DOHH2 (cell line): Measurements from ENCODE around the gene SNRPD2.

ENCODE experiments used
- H3F3A ChIP-seq: fragments of 200-600 bp; sonication (generic), shearing (Covaris generic); 2 replicates; pipeline ENCODE4 v1.6.0; 2016; ENCODE audit warnings: antibody characterized with exemption, mild to moderate bottlenecking; ENCODE audit not compliant: control insufficient read depth, insufficient read depth
- H3K27ac ChIP-seq: fragments of 200-600 bp; sonication (generic); 2 replicates; pipeline ENCODE4 v1.5.1; 2014; ENCODE audit warnings: low read depth, mild to moderate bottlenecking, low read length, moderate library complexity
- H3K27me3 ChIP-seq: fragments of 200-600 bp; sonication (generic); 2 replicates; pipeline ENCODE4 v1.6.1; 2014; ENCODE audit warnings: mild to moderate bottlenecking, low read length, mixed read lengths; ENCODE audit not compliant: control insufficient read depth
- H3K36me3 ChIP-seq: fragments of 200-600 bp; sonication (generic); 2 replicates; pipeline ENCODE4 v1.6.1; 2014; ENCODE audit warnings: mild to moderate bottlenecking, low read length, moderate library complexity, mixed read lengths; ENCODE audit not compliant: control insufficient read depth
- H3K4me1 ChIP-seq: fragments of 200-600 bp; sonication (generic); 2 replicates; pipeline ENCODE4 v1.6.1; 2014; ENCODE audit warnings: mild to moderate bottlenecking, low read length, mixed read lengths; ENCODE audit not compliant: control insufficient read depth
- H3K4me2 ChIP-seq: fragments of 200-600 bp; sonication (generic); 2 replicates; pipeline ENCODE4 v1.6.0; 2014; ENCODE audit warnings: mild to moderate bottlenecking, low read length, moderate library complexity
- H3K4me3 ChIP-seq: fragments of 200-600 bp; sonication (generic); 2 replicates; pipeline ENCODE4 v1.5.1; 2014; ENCODE audit warnings: mild to moderate bottlenecking, low read length, mixed read lengths
- H3K79me2 ChIP-seq: fragments of 200-600 bp; sonication (generic); 2 replicates; pipeline ENCODE4 v1.6.1; 2014; ENCODE audit warnings: mild to moderate bottlenecking, low read length, mixed read lengths; ENCODE audit not compliant: control insufficient read depth
- H3K9me2 ChIP-seq: fragments of 200-600 bp; sonication (generic); replicated peaks from 2 replicates; pipeline ENCODE4 v1.6.1; 2014; ENCODE audit warnings: mild to moderate bottlenecking, low read length, mixed read lengths; ENCODE audit not compliant: control insufficient read depth
- H3K9me3 ChIP-seq: fragments of 200-600 bp; sonication (generic); 2 replicates; pipeline ENCODE4 v1.6.1; 2014; ENCODE audit warnings: antibody characterized with exemption, low read length, mixed read lengths; ENCODE audit not compliant: control insufficient read depth, insufficient read depth
- H4K20me1 ChIP-seq: fragments of 200-600 bp; sonication (generic); 2 replicates; pipeline ENCODE4 v1.6.0; 2014; ENCODE audit warnings: low read depth, mild to moderate bottlenecking, antibody characterized with exemption, low read length, moderate library complexity; ENCODE audit not compliant: control insufficient read depth, insufficient read depth
- EZH2phosphoT487 ChIP-seq: fragments of 200-600 bp; sonication (generic); IDR thresholded peaks from 2 replicates; pipeline ENCODE4 v1.6.1; 2017; ENCODE audit warnings: borderline replicate concordance, mild to moderate bottlenecking, antibody characterized with exemption, low read length, moderate library complexity, mixed read lengths
- TF ChIP-seq, protein P1 (sequence below): fragments of 200-600 bp; sonication (generic); IDR thresholded peaks from one replicate; pipeline ENCODE4 v1.5.1; 2014; ENCODE audit warnings: antibody characterized with exemption, mild to moderate bottlenecking, low read depth, low read length; ENCODE audit not compliant: poor library complexity, severe bottlenecking

Gene SNRPD2

GRCh38 chr19:45676851-45677263 is 14.9 kb downstream of the SNRPD2 start:
- TF ChIP-seq EZH2phosphoT487, result no peak
- TF ChIP-seq, protein P1, sequence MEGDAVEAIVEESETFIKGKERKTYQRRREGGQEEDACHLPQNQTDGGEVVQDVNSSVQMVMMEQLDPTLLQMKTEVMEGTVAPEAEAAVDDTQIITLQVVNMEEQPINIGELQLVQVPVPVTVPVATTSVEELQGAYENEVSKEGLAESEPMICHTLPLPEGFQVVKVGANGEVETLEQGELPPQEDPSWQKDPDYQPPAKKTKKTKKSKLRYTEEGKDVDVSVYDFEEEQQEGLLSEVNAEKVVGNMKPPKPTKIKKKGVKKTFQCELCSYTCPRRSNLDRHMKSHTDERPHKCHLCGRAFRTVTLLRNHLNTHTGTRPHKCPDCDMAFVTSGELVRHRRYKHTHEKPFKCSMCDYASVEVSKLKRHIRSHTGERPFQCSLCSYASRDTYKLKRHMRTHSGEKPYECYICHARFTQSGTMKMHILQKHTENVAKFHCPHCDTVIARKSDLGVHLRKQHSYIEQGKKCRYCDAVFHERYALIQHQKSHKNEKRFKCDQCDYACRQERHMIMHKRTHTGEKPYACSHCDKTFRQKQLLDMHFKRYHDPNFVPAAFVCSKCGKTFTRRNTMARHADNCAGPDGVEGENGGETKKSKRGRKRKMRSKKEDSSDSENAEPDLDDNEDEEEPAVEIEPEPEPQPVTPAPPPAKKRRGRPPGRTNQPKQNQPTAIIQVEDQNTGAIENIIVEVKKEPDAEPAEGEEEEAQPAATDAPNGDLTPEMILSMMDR, result no peak
- H3K79me2 ChIP-seq, result no peaks in the 10 kb centered on the region
- peaks cover 24% of the 10 kb centered on the region for H3K4me1 ChIP-seq
- peaks cover 2% of the 10 kb centered on the region; the same call in 1 of the 2 replicates for H3F3A ChIP-seq
- H3K4me3 ChIP-seq, result peak overlapping the region; percentile 70
- H3K27me3 ChIP-seq, result no peaks in the 10 kb centered on the region
- H3K4me2 ChIP-seq, result peak overlapping the region; percentile 84
- H3K36me3 ChIP-seq, result no peaks in the 10 kb centered on the region
- no peak overlapping the region for H3K27ac ChIP-seq
- no peaks in the 10 kb centered on the region for H3K9me2 ChIP-seq
- no peaks in the 10 kb centered on the region for H3K9me3 ChIP-seq
- no peaks in the 10 kb centered on the region for H4K20me1 ChIP-seq

GRCh38 chr19:45674946-45675345 is 16.8 kb downstream of the SNRPD2 start:
- Histone ChIP-seq H3K9me3 (no peaks in the 10 kb centered on the region), H3F3A (0 out of 2 replicates have a peak, but pooled peaks cover 3% of the 10 kb centered on the region), H3K27ac (no peak overlapping the region), H4K20me1 (no peaks in the 10 kb centered on the region), H3K79me2 (no peaks in the 10 kb centered on the region), H3K27me3 (no peaks in the 10 kb centered on the region), H3K4me3 (no peak overlapping the region), H3K36me3 (no peaks in the 10 kb centered on the region), H3K4me1 (peaks cover 25% of the 10 kb centered on the region), H3K9me2 (no peaks in the 10 kb centered on the region), H3K4me2 (no peak overlapping the region)
- TF ChIP-seq, protein P1, result no peak
- TF ChIP-seq EZH2phosphoT487, result no peak

DNA sequence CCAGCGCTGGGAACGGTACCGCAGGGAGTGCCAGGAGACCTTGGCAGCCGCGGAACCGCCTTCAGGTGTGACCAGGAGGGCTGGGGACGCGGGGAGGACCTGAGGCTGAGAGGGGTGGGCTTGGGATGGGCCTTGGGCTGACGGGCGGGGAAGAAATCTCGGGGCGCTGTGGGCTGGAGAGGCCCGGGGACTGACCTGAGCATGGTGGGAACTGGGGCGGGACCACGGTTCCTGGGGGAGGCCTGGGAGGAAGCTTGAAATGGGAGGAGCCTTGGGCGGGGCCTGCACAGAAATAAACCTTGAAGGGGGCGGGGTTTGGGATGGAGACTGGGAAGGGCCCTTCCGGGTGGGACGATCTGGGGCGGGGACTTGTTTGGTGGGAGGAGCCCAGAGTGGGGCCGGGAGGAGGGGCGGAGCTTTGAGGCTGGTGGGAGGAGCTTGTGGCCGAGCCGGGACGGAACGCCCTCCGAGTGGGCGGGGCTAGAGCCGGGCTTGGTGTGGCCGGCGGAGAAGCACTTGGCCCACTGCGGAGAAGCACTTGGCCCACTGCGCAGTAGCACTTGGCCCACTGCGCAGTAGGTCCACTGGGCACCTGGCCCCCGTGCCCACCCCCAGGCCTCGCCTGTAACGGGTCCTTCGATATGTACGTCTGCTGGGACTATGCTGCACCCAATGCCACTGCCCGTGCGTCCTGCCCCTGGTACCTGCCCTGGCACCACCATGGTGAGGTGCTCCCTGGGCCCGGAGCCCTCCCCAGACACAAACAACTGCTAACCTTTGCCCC is 20.9 kb downstream of the SNRPD2 start:
- H3K36me3 ChIP-seq, result no peaks in the 10 kb centered on the region
- H3K4me1 ChIP-seq, result peaks cover 38% of the 10 kb centered on the region
- no peaks in the 10 kb centered on the region for H4K20me1 ChIP-seq
- peaks cover 16% of the 10 kb centered on the region for H3F3A ChIP-seq
- no peak overlapping the region for H3K27ac ChIP-seq
- H3K79me2 ChIP-seq, result no peaks in the 10 kb centered on the region
- no peaks in the 10 kb centered on the region for H3K9me2 ChIP-seq
- no peak for TF ChIP-seq EZH2phosphoT487
- TF ChIP-seq, protein P1, result no peak
- peak overlapping the region; percentile 41 for H3K4me3 ChIP-seq
- H3K27me3 ChIP-seq, result peaks cover 5% of the 10 kb centered on the region; the same call in 1 of the 2 replicates
- H3K4me2 ChIP-seq, result peak overlapping the region; percentile 56
- no peaks in the 10 kb centered on the region for H3K9me3 ChIP-seq
